ENCODE results near the gene IGHMBP2. TPM values are rescaled to one million over a fixed set of nuclear protein-coding genes. Genes with fewer than 3 reads are reported as not detected.
A peak's percentile ranks its signal among the peaks of the same experiment; 100 is the strongest.
"Not testable (repeated sequence)": the region's sequence is repeated elsewhere in the genome, so short reads cannot be mapped to it uniquely, and the experiment has no call there.

Gene IGHMBP2
- total RNA-seq, result 10 to 100 TPM; 31.5 to 52.3 (median 48.5) TPM
- 18.5 TPM for total RNA-seq (2013)

DNA sequence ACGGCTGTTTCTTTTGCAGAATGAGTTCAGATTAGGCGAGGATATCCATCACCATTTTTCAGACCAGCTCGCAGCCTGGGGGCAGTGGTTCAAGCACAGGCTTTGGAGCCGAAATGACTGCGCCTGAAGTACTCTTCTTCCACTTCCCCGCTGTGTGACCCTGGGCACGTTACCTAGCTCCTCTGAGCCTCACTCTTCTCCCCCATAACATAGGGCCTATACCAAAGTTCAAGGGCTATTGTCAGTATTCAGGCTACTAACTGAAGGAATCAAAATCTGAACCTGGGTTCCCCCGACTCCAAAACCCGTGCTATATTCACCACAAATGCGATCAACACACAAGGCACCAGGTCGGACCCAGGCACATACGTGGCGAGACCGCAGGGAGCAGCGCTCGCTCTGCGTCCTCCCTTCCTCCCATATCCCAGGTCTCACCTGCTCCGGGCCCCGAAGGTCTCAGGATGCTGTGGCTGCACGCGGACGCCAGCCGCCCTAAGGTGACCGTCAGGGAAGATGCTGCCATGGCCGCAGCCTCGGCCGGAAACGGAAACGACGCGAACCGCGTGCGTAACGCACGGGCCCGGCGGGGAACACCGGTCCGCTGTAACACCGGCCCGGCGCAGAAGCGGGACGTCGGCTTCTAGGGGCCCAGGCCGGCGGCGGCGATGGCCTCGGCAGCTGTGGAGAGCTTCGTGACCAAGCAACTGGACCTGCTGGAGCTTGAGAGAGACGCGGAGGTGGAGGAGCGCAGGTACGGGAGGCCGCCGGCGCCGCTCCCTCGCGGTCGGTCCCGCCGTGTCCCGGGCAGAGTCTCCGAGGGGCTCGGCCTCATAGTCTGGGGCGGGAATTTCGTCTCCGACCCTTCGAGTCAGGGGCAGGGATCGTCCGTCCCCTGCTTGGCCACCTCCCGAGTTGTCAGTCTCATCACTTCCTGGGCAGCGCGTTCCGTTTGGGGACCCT, at the start of gene IGHMBP2, which contains the start of gene MRPL21:
Gene IGHMBP2, plus strand, starts transcription at position 604 of the 960 bp plus-strand sequence. Its CDS starts 62 bp downstream, at position 666.
Gene MRPL21, minus strand, starts transcription at position 545 of the 960 bp plus-strand sequence. Its CDS starts 22 bp downstream, at position 523.
- peak; percentile 93 to 97 (median 97) for ATAC-seq
- peak; percentile 88 to 93 for DNase-seq
- Histone ChIP-seq H3K27ac (ENCODE audit: low read length) (peak within 1 kb of the TSS; percentile 81), H3K4me1 (ENCODE audit: control insufficient read depth, insufficient read depth, low read length) (peaks cover 20% of the 10 kb centered on the region), H3K27me3 (ENCODE audit: control insufficient read depth, insufficient read depth, low read length) (no peaks in the 10 kb centered on the region), H3K9me3 (ENCODE audit: control insufficient read depth, insufficient read depth, low read length) (no peaks in the 10 kb centered on the region), H3K36me3 (ENCODE audit: control insufficient read depth, insufficient read depth, low read length) (peaks cover 21% of the 10 kb centered on the region), H3K4me3 (ENCODE audit: low read length) (peak within 1 kb of the TSS; percentile 63)
- no peaks in the 10 kb centered on the region for H3K27me3 Mint-ChIP-seq (ENCODE audit: low read depth in 2 of 2)
- H3K36me3 Mint-ChIP-seq, result no peaks in the 10 kb centered on the region
- H3K4me1 Mint-ChIP-seq, result peaks cover 37 to 57% of the 10 kb centered on the region in 2 donors
- peak within 1 kb of the TSS; percentile 93 to 98 for H3K27ac Mint-ChIP-seq
- TF ChIP-seq, protein P1, sequence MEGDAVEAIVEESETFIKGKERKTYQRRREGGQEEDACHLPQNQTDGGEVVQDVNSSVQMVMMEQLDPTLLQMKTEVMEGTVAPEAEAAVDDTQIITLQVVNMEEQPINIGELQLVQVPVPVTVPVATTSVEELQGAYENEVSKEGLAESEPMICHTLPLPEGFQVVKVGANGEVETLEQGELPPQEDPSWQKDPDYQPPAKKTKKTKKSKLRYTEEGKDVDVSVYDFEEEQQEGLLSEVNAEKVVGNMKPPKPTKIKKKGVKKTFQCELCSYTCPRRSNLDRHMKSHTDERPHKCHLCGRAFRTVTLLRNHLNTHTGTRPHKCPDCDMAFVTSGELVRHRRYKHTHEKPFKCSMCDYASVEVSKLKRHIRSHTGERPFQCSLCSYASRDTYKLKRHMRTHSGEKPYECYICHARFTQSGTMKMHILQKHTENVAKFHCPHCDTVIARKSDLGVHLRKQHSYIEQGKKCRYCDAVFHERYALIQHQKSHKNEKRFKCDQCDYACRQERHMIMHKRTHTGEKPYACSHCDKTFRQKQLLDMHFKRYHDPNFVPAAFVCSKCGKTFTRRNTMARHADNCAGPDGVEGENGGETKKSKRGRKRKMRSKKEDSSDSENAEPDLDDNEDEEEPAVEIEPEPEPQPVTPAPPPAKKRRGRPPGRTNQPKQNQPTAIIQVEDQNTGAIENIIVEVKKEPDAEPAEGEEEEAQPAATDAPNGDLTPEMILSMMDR (IDR thresholded peaks at IDR 0.05), result no peak
- intact Hi-C loops (cut with micrococcal nuclease), result loop anchor here (1.0 to 5.0 kb wide), 2 partner anchors 64 to 184 kb away; no protein-coding TSS in a partner anchor
- peak within 1 kb of the TSS; percentile 99 for H3K4me3 Mint-ChIP-seq
- no peaks in the 10 kb centered on the region for H3K9me3 Mint-ChIP-seq
- WGBS (ENCODE audit: insufficient coverage), result under 1% methylated on average over 78 of the region's 78 CpGs

DNA sequence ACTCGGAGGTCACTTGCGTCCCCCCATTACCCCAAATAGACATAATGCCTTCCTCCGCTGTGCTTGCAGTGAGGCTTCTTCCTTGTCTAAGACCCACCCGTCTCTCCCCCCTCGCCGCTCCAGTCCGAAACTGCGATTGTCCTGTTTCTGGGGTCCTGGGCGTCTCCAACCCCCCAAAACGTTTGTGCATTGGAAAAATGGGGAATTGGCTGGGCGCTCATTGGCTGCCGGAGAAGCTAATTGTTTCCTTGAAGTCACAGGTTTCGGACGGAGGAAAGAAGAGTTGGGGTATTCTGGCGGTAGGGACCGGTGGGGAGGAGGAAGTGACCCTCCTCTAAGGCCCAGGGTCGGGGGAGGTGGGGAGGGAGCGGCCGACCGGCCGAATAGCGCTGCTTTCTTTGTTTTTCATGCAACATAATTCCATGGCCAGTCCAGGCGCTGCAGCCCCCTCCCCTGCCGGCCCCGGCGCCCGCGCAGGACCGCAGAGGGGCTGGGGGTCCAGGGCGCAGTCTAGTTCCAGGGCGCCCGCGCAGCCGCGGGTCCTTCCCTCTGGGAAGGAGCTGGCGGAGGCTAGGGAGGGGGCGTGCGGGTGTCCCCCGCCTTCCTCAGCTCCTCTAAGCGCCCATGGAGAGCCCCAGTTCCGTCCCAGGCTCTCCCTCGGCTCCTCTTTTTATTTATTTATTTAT, 49.3 kb upstream of the IGHMBP2 start:
- 25% methylated on average over 39 of the region's 42 CpGs for WGBS (ENCODE audit: insufficient coverage)
- ATAC-seq (no peak), DNase-seq (no peak)
- Histone ChIP-seq H3K36me3 (ENCODE audit: control insufficient read depth, insufficient read depth, low read length) (no peaks in the 10 kb centered on the region), H3K9me3 (ENCODE audit: control insufficient read depth, insufficient read depth, low read length) (no peaks in the 10 kb centered on the region), H3K4me3 (ENCODE audit: low read length) (no peak overlapping the region), H3K4me1 (ENCODE audit: control insufficient read depth, insufficient read depth, low read length) (peaks cover 17% of the 10 kb centered on the region), H3K27ac (ENCODE audit: low read length) (no peak overlapping the region), H3K27me3 (ENCODE audit: control insufficient read depth, insufficient read depth, low read length) (peaks cover 13% of the 10 kb centered on the region)
- TF ChIP-seq, protein P1 (IDR thresholded peaks at IDR 0.05), result no peak
- Mint-ChIP-seq H3K4me3 (peak overlapping the region; percentile 25), H3K9me3 (no peaks in the 10 kb centered on the region), H3K27ac (no peak overlapping the region), H3K36me3 (no peaks in the 10 kb centered on the region), H3K4me1 (no peaks in the 10 kb centered on the region), H3K27me3 (ENCODE audit: low read depth in 2 of 2) (peaks cover 17 to 24% of the 10 kb centered on the region in 2 donors)
- intact Hi-C loops (cut with micrococcal nuclease), result no loop called here

- TF ChIP-seq, protein P1 (IDR thresholded peaks at IDR 0.05), result no peak
These were observed 48.3 kb upstream of the IGHMBP2 start for GRCh38 chr11:68855205-68855981.

DNA sequence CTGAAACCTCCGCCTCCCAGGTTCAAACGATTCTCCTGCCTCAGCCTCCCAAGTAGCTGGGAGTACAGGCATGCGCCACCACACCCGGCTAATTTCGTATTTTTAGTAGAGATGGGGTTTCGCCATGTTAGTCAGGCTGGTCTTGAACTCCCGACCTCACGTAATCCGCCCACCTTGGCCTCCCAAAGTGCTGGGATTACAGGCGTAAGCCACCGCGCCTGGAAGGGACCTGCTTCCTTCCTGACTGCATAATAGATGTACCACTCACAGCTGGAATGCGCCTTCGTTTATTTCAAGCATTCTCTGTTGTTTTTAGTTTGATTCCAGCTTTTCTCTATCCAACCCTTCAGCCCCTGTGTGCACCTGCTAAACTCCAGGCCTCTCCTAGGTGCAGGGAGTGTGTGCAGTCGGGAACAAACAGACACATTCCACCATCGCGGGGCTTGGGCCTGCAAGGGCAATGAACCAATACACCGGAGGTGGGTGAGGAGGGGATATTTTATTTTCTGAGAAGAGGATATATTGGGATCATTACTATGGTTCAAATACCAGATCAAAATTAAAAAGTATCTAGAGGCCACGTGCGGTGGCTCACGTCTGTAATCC, 47.2 kb upstream of the IGHMBP2 start:
- intact Hi-C loops (cut with micrococcal nuclease); H3K9me3 ChIP-seq (ENCODE audit: control insufficient read depth, insufficient read depth, low read length); H3K4me1 Mint-ChIP-seq; H3K9me3 Mint-ChIP-seq; H3K36me3 ChIP-seq (ENCODE audit: control insufficient read depth, insufficient read depth, low read length); H3K27ac Mint-ChIP-seq; H3K27ac ChIP-seq (ENCODE audit: low read length); ATAC-seq; H3K4me3 ChIP-seq (ENCODE audit: low read length); H3K36me3 Mint-ChIP-seq; DNase-seq: not testable (repeated sequence)
- WGBS (ENCODE audit: insufficient coverage), result 95% methylated on average over 21 of the region's 21 CpGs
- H3K4me1 ChIP-seq (ENCODE audit: control insufficient read depth, insufficient read depth, low read length), result peaks cover 17% of the 10 kb centered on the region
- H3K27me3 ChIP-seq (ENCODE audit: control insufficient read depth, insufficient read depth, low read length), result peaks cover 13% of the 10 kb centered on the region
- peak overlapping the region; percentile 28 for H3K4me3 Mint-ChIP-seq
- H3K27me3 Mint-ChIP-seq (ENCODE audit: low read depth in 2 of 2), result peaks cover 17 to 22% of the 10 kb centered on the region in 2 donors

More at GRCh38 chr11:68855205-68855981, 48.3 kb upstream of the IGHMBP2 start:
- Histone ChIP-seq H3K4me3 (ENCODE audit: low read length) (peak overlapping the region; percentile 36), H3K27me3 (ENCODE audit: control insufficient read depth, insufficient read depth, low read length) (peaks cover 13% of the 10 kb centered on the region), H3K27ac (ENCODE audit: low read length) (no peak overlapping the region), H3K4me1 (ENCODE audit: control insufficient read depth, insufficient read depth, low read length) (peaks cover 17% of the 10 kb centered on the region), H3K36me3 (ENCODE audit: control insufficient read depth, insufficient read depth, low read length) (no peaks in the 10 kb centered on the region), H3K9me3 (ENCODE audit: control insufficient read depth, insufficient read depth, low read length) (no peaks in the 10 kb centered on the region)
- Mint-ChIP-seq H3K27me3 (ENCODE audit: low read depth in 2 of 2) (peaks cover 17 to 24% of the 10 kb centered on the region in 2 donors), H3K4me3 (peak overlapping the region; percentile 85), H3K9me3 (no peaks in the 10 kb centered on the region), H3K27ac (no peak overlapping the region), H3K36me3 (no peaks in the 10 kb centered on the region), H3K4me1 (no peaks in the 10 kb centered on the region)
- intact Hi-C loops (cut with micrococcal nuclease), result no loop called here
- DNase-seq, result peak in 1 of 2 donors; percentile 66
- WGBS (ENCODE audit: insufficient coverage), result 2% methylated on average over 62 of the region's 62 CpGs
- ATAC-seq, result peak; percentile 58 to 94 (median 67)

Measured in natural killer cell (primary cell).